NCI-H524 treated with DMSO at 0.1 percent for 48 hours (cell line): ENCODE results near the gene SCYL1.
"Not testable (repeated sequence)": the region's sequence is repeated elsewhere in the genome, so short reads cannot be mapped to it uniquely, and the experiment has no call there.

Experiments
- DNase-seq: peaks from one replicate; lab custom pipeline; 2025; lab: John Stamatoyannopoulos, UW

Gene SCYL1

DNA sequence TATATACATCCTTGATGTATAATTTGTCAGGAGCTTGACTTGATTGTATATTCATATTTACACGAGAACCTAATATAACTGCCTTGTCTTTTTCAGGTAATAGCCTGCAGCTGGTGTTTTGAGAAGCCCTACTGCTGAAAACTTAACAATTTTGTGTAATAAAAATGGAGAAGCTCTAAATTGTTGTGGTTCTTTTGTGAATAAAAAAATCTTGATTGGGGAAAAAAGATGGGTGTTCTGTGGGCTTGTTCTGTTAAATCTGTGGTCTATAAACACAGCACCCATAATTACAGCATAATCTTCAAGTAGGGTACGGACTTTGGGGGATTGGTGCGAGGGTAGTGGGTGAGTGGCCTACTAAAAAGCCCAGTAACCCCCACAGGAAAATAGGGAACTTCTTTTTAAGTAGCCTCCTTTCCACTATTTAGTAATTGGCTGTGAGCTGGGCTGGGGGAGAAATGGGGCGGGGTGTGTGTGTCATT, 18.6 kb upstream of the SCYL1 start:
- DNase-seq = no peak

DNA sequence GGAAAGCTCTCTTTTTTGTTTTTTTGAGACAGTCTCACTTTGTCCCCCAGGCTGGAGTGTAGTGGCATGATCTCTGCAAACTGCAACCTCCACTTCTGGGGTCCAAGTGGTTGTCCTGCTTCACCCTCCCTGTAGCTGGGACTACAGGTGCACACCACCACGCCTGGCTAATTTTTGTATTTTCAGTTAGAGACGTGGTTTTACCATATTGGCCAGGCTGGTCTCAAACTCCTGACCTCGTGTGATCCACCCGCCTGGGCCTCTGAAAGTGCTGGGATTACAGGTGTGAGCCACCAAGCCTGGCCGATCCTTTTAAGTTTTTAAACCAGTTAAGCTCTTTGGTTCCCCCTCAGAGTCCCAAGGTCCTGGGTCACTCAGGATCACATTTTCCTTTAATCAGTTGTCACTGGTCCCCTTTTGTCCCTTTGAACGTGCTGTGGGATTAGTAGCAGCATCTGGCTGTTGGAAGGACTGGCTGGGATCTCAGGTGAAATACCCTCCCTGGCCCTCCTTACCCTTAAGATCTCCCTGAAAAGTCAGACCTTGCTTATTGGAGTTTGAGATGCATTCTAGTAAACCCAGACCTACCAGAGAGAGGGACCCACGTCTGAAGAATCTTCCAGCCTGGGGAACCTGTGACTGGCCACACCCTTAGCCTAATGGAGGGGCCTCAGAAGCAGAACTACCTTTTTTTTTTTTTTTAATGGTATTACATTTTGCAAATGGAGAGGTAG, 17.9 kb upstream of the SCYL1 start:
- no peak for DNase-seq

DNA sequence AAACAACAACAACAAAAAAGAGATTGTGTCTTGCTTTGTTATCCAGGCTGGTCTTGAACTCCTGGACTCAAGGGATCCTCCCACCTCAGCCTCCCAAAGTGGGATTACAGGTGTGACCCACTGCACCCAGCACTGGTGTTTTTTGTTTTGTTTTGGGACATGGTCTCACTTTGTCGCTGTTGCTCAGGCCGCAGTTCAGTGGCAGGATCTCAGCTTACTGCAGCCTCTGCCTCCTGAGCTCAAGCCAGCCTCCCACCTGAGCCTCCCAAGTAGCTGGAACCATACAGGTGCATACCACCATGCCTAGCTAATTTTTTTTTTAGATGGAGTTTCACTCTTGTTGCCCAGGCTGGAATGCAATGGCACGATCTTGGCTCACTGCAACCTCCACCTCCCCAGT, 12.6 kb upstream of the SCYL1 start:
- not testable (repeated sequence) for DNase-seq

DNA sequence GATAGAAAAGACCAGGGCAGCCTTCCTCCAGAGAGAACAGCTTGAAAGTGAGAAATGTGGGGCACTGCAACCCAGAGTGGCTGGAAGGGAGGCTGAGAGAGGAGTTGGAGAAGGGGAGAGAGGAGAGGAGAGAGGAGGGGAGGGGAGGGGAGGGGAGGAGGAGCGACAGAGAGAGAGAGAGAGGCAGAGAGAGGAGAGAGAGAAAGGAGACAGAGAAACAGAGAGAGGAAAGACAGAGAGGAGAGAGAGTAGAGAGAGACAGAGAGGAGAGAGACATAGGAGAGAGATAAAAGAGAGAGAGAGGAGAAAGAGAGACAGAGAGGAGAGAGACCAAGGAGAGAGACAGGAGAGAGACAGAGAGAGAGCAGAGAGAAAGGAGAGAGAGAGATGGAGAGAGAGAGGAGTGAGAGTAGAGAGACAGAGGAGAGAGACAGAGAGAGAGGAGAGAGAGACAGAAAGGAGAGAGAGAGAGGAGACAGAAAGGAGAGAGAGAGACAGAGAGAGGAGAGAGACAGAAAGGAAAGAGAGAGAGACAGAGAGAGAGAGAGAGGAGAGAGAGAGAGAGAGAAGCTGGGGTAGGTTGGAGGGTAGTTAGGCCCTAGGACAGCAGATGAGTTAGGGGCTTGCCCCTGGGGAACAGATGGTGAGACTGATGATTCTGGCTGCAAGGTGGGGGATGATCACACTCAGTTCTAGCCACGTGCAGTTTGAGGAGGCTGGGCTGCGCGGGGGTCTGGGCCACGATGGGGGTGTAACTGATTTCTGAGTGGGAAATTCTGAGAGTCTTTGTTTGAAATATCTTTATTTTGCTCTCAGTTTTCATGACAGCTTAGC, 8.5 kb upstream of the SCYL1 start:
- no peak for DNase-seq

DNA sequence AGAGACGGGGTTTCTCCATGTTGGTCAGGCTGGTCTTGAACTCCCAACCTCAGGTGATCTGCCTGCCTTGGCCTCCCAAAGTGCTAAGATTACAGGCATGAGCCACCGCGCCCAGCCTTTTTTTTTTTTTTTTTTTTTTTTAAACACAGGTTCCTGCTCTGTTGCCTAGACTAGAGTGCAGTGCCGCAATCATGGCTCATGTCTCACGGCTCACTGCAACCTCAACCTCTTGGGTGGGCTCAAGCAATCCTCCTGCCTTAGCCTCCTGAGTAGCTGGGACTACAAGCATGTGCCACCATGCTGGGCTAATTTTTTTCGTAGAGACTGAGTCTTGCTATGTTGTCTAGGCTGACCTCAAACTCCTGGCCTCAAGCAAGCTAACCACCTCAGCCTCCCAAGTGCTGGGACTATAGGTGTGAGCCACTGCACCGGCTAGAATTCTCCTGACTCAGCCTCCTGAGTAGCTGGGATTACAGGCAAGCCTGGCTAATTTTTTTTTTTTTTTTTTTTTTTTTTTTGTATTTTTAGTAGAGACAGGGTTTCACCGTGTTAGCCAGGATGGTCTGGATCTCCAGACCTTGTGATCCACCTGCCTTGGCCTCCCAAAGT, 5.8 kb upstream of the SCYL1 start:
- DNase-seq = not testable (repeated sequence)

DNA sequence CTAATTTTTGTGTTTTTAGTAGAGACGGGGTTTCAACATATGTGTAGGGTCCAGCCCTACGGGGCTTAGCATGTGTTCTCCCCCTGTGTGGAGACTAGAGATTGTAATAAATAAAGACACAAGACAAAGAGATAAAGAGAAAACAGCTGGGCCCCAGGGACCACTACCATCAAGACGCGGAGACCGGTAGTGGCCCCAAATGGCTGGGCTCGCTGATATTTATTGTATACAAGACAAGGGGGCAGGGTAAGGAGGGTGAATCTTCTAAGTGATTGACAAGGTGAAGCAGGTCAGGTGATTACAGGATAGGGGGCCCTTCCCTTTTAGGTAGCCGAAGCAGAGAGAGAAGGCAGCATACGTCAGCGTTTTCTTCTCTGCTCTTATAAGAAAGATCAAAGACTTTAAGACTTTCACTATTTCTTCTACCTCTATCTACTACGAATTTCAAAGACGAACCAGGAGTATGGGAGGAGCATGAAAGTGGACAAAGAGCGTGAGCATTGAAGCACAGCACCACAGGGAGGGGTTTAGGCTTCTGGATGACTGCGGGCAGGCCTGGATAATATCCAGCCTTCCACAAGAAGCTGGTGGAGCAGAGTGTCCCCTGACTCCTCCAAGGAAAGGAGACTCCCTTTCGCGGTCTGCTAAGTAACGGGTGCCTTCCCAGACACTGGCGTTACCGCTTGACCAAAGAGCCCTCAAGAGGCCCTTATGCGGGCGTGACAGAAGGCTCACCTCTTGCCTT, 2.9 kb upstream of the SCYL1 start:
- not testable (repeated sequence) for DNase-seq

DNA sequence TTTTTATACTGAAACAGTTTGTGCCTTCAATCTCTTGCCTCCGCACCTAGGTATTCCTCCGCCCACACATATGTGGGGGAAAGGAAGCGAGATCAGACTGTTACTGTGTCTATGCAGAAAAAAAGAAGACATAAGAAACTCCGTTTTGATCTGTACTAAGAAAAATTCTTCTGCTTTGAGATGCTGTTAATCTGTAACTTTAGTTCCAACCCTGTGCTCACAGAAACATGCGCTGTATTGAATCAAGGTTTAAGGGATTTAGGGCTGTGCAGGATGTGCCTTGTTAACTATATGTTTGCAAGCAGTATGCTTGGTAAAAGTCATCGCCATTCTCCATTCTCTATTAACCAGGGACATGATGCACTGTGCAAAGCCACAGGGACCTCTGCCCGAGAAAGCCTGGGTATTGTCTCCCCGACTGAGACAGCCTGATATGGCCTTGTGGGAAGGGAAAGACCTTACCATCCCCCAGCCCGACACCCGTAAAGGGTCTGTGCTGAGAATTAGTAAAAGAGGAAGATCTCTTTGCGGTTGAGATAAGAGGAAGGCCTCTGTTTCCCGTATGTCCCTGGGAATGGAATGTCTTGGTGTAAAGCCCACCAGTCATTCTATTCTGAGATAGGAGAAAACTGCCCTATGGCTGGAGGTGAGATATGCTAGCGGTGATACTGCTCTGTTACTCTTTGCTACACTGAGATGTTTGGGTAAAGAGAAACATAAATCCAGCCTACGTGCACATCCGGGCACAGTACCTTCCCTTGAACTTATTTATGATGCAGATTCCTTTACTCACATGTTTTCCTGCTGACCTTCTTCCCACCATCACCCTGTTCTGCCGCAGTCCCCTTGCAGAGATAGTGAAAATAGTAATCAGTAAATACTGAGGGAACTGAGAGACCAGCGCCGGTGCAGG, 1.9 kb upstream of the SCYL1 start:
- DNase-seq = not testable (repeated sequence)

DNA sequence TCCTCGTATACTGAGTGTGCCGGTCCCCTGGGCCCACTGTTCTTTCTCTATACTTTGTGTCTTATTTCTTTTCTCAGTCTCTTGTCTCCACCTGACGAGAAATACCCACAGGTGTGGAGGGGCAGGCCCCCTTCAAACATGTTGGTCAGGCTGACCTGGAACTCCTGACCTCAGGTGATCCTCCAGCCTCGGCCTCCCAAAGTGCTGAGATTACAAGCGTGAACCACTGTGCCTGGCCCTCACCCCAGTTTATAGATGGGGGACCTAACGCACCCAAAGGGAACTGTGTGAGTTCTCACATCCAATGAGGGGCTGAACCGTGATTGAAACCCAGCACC, 1.3 kb upstream of the SCYL1 start:
- DNase-seq = not testable (repeated sequence)

DNA sequence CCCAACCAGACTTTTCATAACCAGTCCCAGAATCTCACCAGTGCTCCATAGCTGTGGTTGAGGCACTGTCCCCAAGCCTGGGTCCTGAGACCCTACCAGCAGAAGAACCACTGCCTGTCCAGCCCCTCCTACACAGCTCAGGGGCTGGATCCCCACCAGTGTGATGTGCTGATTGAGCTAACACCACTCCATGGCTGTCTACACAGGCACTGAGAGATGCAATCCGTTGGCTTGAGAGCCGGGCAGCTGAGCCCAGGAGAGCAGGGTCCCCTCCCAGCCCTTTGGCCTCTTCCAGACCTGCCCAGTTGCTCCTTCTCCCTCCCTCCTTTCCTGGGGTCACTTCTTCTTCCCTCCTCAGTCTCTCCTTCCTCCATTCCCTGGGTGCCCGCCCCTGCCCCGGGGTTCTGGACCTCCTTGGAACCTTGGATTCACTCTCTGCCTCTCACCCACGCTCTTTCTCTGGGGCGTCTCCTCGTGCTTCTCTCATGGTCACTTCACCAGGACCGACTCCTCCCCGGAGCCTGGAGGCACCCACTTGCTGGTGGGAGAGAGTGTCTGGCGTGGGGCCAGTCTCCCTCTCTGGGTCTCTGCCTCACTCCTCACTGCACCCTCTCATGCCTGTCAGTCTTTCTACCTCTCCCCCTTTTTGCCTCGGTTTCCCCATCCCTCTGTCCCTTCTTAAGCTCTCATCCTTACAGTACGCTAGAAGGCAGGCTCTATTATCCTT, 706 bp upstream of the SCYL1 start:
- DNase-seq = no peak

DNA sequence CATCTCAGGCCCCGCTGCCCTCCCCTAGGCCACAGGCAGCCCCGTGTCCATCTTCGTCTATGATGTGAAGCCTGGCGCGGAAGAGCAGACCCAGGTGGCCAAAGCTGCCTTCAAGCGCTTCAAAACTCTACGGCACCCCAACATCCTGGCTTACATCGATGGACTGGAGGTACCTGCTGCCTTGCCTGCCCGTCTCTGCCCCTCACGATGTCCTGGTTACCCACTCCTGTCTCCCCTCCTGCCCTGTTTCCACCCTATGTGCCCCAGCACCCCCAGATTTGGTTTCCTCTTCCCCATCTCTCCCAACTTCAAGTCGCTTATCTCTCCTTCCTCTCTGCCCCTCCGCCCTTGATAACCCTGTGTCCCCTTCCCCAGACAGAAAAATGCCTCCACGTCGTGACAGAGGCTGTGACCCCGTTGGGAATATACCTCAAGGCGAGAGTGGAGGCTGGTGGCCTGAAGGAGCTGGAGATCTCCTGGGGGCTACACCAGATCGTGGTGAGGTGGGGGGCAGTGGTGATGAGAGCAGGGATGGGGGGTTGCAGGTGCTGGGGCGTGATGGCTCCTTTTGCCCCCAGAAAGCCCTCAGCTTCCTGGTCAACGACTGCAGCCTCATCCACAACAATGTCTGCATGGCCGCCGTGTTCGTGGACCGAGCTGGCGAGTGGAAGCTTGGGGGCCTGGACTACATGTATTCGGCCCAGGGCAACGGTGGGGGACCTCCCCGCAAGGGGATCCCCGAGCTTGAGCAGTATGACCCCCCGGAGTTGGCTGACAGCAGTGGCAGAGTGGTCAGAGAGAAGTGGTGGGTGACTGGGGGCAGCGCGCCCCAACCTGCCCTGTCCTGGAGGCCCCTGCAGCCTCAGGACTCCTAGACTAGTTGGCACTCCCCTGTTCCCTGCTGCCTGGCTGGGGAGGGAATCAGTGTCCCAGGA, 930 bp downstream of the SCYL1 start:
- no peak for DNase-seq

DNA sequence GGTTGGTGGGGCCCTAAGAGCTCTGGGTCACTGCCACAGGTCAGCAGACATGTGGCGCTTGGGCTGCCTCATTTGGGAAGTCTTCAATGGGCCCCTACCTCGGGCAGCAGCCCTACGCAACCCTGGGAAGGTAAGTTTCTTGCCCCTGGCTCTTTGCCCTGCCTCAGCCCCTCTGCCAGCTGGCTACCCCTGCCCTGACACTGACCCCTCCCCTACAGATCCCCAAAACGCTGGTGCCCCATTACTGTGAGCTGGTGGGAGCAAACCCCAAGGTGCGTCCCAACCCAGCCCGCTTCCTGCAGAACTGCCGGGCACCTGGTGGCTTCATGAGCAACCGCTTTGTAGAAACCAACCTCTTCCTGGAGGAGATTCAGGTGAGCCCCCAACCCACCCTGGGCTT, 1.9 kb downstream of the SCYL1 start:
- DNase-seq = no peak

DNA sequence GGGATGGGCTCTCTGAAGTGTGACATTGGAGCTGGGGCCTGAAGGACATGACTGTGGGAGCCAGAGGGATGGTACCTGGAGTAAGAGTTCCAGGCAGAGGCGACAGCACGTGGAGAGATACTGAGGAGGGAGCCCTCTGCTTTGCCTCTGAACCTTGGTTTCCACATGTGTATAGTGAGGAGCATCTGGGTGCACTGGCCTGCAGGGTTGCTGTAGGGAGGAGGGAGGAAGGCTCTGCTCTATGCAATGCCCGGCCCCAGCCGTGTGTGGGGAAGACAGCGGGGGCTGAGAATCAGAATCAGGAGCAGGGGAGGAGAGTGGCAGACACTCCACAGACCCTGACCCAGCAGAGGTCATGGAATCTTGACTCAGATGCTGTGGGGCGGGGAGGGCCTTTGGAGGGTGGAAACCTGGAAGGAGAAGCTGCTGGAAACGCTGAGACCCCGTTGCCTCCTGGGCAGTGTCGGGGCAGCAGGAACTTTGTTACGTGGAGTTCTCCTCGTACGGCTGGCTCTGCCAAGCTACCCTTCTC, 4.0 kb downstream of the SCYL1 start:
- no peak for DNase-seq

DNA sequence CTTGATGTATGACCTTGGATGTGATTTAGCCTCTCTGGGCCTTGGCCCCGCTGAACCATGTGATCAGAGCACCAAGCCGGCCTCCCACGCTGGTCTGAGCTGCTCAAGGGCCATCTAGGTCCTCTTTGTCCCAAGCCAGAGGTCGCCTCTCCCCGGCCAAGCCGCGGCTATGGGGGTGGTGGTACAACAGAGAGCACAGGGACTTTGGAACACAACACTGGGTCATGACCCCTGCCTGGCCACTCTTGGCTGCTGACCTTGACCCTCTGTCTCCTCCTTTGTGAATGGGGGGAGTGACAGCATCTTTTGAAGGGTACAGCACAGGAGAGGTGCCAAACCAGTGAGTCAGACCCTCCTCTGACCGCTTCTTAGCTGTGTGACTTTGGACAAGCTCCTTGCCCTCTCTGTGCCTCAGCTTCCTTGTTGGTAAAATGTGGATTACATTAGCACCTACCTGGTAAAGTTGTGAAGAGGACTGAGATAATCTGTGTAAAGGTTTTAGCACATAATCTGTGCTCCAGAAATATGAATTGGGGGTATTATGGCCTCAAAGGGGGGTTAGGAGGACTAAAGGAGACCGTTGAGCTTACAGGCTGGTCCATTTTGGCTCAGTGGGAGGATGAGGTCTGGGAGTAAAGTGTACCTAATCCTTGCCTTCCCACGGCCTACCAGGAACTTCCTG, 4.7 kb downstream of the SCYL1 start:
- DNase-seq = no peak

DNA sequence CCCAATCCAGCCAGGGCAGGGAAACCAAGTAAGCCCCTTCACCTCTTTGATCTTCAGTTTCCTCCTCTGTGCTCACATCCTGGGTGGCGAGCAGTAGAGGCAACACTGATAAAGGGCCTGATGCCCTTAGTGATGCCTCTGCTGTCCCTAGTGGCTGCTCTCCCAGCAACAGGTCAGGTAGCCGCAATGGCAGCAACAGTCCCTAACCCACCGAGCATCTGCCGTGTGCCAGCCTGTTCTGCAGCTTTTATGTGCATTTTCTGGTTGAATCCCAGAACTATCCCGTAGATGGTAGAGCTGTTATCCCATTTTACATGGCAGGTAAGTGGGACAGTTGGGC, 5.2 kb downstream of the SCYL1 start:
- no peak for DNase-seq

DNA sequence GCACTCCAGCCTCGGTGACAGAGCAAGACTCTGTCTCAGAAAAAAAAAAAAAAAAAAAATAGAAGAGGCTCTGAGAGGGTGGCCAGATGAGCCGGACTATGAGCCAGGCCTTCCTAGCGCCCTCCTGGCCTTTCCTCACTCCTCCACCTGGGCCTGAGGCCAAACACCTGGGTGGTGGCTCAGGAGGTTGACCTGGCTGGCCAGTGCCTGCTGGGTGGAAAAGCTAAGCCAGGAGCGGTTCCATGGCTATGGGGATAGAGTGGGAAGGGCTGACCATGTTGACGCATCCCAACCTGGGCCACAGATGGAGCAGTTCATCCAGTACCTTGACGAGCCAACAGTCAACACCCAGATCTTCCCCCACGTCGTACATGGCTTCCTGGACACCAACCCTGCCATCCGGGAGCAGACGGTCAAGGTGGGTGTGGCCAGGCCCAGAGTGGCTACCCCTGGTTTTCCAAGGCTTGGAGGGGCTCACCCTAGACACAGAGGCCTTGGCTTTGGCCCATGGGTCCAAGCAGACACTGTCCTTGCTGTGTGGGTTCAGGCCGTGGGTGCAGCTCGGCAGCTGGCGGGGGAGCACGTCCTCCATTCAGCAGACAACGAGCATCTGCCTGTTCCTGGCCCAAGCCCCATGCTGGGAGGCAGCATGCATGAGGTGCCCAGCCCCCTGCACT, 7.6 kb downstream of the SCYL1 start:
- DNase-seq = no peak

DNA sequence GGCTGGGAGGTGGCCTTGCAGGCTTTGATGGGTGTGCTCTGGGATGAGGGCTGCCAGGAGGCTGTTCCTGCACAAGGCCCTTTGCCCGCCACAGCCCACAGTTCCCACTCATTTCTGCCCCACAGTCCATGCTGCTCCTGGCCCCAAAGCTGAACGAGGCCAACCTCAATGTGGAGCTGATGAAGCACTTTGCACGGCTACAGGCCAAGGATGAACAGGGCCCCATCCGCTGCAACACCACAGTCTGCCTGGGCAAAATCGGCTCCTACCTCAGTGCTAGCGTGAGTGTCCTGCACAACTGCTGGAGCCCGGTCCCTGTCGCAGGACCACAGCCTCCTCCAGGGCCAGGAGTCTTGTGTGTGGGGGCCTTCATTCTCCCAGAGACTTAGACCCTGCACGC, 10.2 kb downstream of the SCYL1 start:
- no peak for DNase-seq

DNA sequence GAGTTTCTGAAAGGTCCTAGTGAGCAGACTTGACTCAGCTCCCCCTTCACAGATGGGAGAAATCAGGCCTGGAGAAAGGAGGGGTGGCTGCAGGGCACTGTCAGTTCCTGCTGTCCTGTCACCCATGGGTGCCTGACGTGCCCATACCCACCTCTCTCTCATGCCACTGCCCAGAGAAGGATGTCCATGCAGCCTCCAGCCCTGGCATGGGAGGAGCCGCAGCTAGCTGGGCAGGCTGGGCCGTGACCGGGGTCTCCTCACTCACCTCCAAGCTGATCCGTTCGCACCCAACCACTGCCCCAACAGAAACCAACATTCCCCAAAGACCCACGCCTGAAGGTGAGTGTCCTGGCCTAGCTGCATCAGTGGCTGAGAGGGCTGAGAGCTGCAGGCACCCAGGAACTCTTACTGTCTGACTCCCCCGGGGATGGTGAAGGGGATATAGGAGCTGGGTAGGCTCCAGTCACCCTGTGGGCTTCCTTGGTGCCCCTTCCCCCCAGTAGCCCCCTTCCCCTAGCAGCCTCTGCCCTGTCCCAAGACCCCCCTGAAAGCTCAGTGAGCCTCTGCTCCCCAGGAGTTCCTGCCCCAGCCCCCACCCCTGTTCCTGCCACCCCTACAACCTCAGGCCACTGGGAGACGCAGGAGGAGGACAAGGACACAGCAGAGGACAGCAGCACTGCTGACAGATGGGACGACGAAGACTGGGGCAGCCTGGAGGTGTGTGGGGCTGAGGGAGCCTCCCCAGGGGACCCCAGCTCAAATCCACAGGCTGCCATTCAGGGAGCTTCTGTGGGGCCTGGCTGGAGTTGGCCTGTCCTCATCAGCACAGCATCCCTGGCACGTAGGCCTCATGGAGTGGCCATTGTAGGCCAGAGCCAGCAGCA, 11.8 kb downstream of the SCYL1 start:
- DNase-seq = no peak
